ENCODE measurements around the gene YIPF4.
"Not testable (repeated sequence)": the region's sequence is repeated elsewhere in the genome, so short reads cannot be mapped to it uniquely, and the experiment has no call there.

The YIPF4 gene

GRCh38 chr2:32277674-32278477, at the start of gene YIPF4:
YIPF4 (plus strand) TSS chr2:32277904; CDS start chr2:32278156, 252 bp downstream.
- peak; percentile 86 for DNase-seq

GRCh38 chr2:32228181-32228580, 49.5 kb upstream of the YIPF4 start:
- DNase-seq: no peak

DNA sequence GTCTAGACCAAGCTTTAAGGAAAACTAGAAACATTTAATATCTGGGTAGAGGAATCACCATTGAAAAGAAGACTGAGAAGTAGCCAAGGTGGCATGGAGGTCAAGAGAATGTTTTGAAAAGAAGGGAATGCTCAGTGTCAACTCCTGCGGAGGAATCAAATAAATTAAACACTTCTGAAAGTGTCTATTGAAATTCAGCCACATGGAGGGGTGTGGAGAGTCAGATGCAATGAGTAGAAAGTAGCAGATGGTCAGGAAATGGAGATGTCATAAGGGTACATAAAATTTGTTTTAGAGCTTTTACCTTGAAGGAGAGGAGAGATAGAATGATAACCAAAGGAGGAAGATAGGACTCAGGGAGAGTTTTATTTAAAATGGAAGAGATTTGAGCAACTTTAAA, 48.1 kb upstream of the YIPF4 start:
- no peak for DNase-seq

- DNase-seq: no peak
Measured at GRCh38 chr2:32231959-32232358, 45.7 kb upstream of the YIPF4 start.

- no peak for DNase-seq
Measured at GRCh38 chr2:32235315-32235714, 42.4 kb upstream of the YIPF4 start.

- no peak for DNase-seq
Measured at GRCh38 chr2:32237488-32237887, 40.2 kb upstream of the YIPF4 start.

GRCh38 chr2:32237996-32238395, 39.7 kb upstream of the YIPF4 start:
- DNase-seq: no peak

- no peak for DNase-seq
Measured at GRCh38 chr2:32242331-32242730, 35.4 kb upstream of the YIPF4 start.

DNA sequence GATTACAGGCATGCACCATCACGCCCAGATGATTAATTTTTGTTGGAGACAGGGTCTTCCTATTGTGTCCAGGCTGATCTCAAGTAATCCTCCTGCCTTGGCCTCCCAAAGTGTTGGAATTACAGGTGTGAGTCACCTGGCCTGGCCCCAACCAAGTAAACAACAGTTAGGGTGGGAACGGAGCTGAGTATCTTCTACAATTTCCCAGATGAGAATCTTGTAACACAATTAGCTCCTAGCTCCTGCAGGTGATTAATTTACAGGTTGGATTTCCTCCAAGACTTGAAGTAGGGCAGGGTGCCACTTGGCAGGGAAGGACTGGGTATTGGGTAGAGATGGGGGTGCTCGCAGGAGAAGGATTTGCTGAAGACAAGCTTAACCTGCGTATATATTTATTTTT, 30.8 kb upstream of the YIPF4 start:
- DNase-seq: no peak

GRCh38 chr2:32248299-32248698, 29.4 kb upstream of the YIPF4 start:
- DNase-seq: no peak

GRCh38 chr2:32249731-32250236, 27.9 kb upstream of the YIPF4 start:
- no peak for DNase-seq

GRCh38 chr2:32250290-32250689, 27.4 kb upstream of the YIPF4 start:
- no peak for DNase-seq

GRCh38 chr2:32258242-32258641, 19.5 kb upstream of the YIPF4 start:
- no peak for DNase-seq

- DNase-seq: no peak
Measured at GRCh38 chr2:32260376-32260775, 17.3 kb upstream of the YIPF4 start.

GRCh38 chr2:32262105-32262504, 15.6 kb upstream of the YIPF4 start:
- no peak for DNase-seq

- DNase-seq: no peak
Measured at GRCh38 chr2:32264422-32265105, 13.1 kb upstream of the YIPF4 start, which contains the start of gene NLRC4. NLRC4 (minus strand) TSS chr2:32264886; CDS start chr2:32256775, 8,111 bp downstream.

- DNase-seq: no peak
Measured at GRCh38 chr2:32271063-32271462, 6.6 kb upstream of the YIPF4 start.

GRCh38 chr2:32272279-32272678, 5.4 kb upstream of the YIPF4 start:
- DNase-seq: no peak

GRCh38 chr2:32274289-32274688, 3.4 kb upstream of the YIPF4 start:
- DNase-seq: no peak

DNA sequence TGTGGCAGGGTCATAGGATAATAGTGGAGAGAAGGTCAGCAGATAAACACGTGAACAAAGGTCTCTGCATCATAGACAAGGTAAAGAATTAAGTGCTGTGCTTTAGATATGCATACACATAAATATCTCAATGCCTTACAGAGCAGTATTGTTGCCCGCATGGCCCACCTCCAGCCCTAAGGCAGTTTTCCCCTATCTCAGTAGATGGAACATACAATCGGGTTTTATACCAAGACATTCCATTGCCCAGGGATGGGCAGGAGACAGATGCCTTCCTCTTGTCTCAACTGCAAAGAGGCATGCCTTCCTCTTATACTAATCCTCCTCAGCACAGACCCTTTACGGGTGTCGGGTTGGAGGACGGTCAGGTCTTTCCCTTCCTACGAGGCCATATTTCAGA, 1.9 kb upstream of the YIPF4 start:
- not testable (repeated sequence) for DNase-seq

GRCh38 chr2:32277363-32277673, 386 bp upstream of the YIPF4 start:
- no peak for DNase-seq

DNA sequence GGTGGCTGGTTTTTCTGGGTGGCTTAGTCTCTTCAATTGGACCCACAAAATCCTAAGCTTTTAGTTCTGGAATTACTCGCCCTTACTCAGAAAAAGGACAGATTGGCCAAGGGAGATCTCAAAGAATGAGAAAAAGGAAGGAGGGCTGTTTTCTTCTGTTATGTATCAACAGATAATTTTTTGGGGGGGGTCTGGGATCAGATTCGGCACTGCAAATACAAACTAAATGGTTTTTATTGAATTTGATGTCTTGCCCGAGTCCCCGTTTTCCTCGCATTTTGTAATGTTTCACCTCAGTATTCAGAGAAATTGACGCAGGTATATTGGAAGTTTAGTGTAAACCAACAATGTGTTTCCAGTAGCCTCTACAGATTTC, 762 bp downstream of the YIPF4 start:
- no peak for DNase-seq

GRCh38 chr2:32284321-32284720, 6.6 kb downstream of the YIPF4 start:
- DNase-seq: no peak
